CD4-positive, alpha-beta T cell treated with Interleukin-4 for 4 hours (primary cell): ENCODE data around the gene POM121L12.

Experiments used
- DNase-seq: peaks from one replicate; pipeline ENCODE4 v3.0.0-alpha.2; 2020

POM121L12 gene

GRCh38 chr7:53035499-53036412 is at the start of gene POM121L12:
POM121L12 (plus strand) TSS chr7:53035633; CDS start chr7:53035672, 39 bp downstream.
- no peak for DNase-seq

- no peak for DNase-seq
Observed at GRCh38 chr7:52992001-52992400, 43.4 kb upstream of the POM121L12 start.

GRCh38 chr7:52992479-52993162 is 42.8 kb upstream of the POM121L12 start:
- DNase-seq: no peak

DNA sequence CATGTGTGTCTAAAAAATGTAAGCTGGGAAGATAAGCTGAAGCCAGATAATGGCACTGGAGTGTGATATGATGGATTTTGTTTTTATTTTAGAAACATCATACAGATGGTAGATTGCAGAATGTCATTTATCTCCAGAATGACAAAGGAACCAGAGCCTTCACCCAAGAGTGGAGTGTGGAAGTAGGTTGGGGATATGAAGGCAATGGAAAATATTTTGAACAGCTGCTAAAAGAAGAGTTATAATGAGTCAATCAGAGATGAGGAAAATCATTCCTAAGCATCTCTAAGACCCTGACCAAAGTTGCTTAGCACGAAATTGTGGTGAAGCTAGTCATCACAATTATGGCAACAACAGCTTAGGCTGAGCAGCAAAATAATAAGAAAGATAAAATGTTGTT is 39.8 kb upstream of the POM121L12 start:
- DNase-seq: no peak

- no peak for DNase-seq
Observed at GRCh38 chr7:53001221-53001620, 34.2 kb upstream of the POM121L12 start.

DNA sequence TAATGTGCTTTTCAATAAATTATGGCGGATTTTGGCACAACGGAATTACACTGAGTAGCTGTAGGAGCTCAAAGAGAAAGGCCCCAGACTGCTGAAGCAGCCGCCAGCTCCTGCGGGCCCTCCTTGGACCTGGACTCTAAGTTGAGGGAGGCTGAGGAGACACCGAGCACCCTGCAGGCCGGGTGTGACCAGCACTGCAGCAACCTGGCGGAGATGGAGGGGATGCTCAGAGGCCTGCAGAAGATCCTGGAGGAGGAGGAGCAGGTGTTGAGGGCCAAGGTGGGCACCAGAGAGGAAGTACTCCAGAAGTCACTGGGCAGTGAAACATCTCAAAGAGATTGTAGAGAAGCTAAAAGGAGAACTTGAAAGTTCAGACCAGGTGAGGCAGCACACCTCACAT is 33.0 kb upstream of the POM121L12 start:
- no peak for DNase-seq

GRCh38 chr7:53003653-53004445 is 31.6 kb upstream of the POM121L12 start:
- no peak for DNase-seq

DNA sequence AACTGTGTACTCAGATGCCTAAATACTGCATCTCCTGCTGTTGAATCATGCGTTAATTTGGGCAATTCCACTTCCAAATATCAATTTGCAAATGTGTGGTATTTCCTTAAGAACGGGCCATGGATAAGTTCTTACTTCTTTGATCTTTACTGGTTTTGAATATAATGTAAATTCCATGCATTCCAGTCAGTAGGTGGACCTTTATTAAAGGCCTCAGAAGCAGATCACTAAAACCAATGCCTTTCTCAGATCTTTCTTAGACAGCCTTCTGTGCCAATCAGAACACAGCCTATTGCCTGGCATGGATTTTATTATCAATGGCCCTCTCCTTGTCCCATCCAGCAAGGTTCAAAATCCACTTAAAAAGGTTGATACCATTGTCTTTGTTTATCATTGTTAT is 21.5 kb upstream of the POM121L12 start:
- no peak for DNase-seq

DNA sequence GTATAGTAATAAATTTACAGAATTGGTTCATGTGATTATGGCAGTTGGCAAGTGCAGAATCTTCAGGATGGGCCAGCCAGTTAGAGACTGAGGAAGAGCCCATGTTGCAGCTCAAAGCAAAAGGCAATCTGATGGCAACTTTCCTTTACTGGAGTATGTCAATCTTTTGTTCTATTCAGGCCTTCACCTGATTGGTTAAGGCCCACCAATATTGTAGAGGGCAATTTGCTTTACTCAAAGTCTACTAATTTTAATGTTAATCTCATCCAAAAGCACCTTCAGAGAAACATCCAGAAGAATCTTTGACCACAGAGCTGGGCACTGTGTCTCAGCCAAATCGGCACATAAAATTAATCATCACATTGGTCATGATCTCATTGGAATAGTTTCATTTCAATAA is 20.0 kb upstream of the POM121L12 start:
- DNase-seq: no peak

DNA sequence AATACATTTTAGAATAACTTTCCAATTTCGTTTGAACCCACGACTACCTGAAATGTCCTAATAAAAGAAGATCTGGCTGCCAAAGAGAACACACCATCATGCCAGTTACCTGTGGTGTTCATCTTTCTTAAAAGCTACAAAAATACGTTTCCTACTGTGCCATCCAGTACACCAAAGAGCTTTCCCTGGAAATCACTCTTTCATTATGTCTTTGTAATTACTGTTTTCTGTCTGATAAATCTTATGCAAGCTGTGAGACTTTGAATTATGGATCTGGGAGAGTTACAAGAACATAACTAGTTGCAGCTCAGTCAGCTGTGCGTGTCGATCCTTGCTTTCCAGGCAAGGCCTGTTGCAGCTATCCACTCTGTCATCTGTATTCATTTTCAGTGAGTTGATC is 12.5 kb upstream of the POM121L12 start:
- DNase-seq: no peak

DNA sequence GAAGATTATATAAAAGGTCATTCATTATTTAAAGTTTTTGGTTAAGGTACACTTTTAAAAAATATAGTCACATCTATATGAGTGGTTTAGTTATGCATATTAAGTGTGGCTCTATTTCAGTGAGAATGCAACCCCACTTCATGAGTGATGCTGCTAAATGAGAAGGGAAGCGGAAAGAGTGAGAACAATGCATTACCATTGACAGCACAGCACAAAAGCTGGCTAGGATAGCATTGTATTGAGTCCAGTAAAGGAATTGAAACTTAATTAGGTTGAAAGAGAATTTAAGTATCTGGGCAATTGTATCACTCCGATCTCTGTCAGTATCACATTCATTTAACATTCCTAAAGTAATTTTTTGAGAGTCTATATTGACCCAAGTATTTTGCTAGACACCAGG is 13.2 kb downstream of the POM121L12 start:
- DNase-seq: no peak

DNA sequence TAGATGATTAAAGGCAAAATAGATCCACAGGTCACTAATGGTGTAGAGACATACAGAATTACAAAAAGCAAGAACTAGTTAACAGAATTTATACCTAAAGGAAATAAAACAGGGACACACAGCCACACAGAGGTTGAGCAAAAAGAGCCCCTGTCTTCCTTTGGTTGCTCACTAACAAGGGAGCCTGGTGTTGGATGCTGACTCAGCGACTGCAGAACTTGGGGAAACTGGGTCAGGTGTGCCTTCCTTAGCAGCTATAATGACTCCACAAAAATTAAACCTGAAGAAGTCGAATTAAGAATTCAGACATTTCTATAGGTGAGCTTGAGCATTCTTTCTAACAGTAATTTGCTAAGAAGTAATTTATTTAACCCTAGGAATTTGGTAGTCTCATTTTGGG is 15.0 kb downstream of the POM121L12 start:
- no peak for DNase-seq

- no peak for DNase-seq
Observed at GRCh38 chr7:53059591-53059990, 24.2 kb downstream of the POM121L12 start.

DNA sequence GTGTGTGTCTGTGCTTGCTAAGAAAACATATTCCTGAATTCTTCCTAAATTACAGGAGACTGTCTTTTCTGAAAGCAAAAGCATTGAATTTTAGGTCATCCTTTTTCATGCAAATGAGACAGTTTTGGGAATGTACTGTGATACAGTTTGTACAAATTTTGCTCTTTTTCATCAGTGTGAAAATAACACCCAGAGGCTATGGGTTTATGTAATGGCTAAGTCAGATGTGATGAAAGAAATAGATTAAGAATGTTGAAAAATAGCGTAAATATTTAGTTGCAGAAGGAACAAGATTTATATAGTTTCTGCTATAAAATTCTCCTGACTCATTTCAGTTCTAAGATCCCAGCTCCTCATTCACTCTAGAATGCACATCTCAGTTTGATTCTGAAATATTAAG is 24.6 kb downstream of the POM121L12 start:
- no peak for DNase-seq

DNA sequence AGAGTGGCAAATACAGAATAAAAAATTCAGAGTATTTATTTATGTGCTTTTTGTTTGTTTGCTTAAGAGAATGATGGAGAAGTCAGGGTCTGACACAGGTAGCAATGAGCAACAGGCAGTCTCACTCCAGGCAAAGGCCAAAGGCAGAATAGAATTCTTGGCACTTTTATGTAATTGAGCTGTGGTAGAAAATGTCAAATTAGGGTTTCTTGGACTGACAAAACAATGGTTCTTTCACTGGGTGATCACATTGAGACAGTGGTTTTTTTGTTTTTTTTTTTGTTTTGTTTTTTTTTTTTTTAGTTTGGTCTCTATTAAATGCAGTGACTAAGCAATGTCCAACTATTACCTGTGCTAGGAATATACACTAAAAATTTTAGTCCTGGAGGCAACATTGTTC is 27.4 kb downstream of the POM121L12 start:
- DNase-seq: no peak

DNA sequence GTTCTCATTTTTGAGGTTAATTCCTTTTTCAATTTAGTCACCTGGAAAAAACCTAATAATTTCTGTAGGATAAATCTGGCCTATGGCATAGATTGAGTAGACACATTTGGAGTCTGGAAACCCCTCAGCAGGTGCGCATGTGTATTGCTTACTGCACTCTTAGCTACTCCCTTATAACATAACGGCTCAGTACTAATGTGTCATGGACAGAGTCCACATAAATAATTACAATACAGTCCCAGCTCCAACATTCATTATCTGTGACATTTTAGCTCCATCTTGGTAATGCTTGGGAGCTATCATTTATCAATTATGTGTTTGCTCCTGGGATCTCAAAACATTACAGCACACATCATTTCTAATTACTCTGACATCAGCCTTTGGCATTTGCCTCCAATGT is 33.2 kb downstream of the POM121L12 start:
- no peak for DNase-seq

- DNase-seq: no peak
Observed at GRCh38 chr7:53070883-53071282, 35.5 kb downstream of the POM121L12 start.
